ENCODE measurements around the gene AP3S2.

AP3S2 gene

GRCh38 chr15:89818287-89818686, 75.5 kb downstream of the AP3S2 start:
- DNase-seq (ENCODE audit: insufficient read length, low spot score), result no peak
- FAIRE-seq, result no peak

- no peak for DNase-seq (ENCODE audit: insufficient read length, low spot score)
- FAIRE-seq, result no peak
These were observed 76.0 kb downstream of the AP3S2 start for GRCh38 chr15:89817701-89818280.

DNA sequence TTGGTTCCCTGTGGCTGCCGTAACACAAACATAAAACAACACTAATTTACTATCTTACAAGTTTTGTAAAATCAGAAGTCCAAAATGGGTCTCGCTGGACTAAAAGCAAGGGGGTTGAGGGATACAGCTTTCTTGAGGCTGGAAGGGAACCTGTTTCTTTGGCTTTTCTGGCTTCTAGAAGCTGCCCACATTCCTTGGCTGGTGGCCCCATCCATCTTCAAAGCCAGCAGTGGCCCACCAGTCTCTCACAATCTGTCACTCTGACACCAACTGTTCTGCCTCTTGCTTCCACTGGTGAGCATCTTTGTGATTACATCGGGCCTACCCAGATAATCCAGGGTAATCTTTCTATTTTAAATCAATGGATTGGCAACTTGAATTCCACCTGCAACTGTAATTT, 78.0 kb downstream of the AP3S2 start:
- FAIRE-seq (no peak), DNase-seq (ENCODE audit: insufficient read length, low spot score) (no peak)

DNA sequence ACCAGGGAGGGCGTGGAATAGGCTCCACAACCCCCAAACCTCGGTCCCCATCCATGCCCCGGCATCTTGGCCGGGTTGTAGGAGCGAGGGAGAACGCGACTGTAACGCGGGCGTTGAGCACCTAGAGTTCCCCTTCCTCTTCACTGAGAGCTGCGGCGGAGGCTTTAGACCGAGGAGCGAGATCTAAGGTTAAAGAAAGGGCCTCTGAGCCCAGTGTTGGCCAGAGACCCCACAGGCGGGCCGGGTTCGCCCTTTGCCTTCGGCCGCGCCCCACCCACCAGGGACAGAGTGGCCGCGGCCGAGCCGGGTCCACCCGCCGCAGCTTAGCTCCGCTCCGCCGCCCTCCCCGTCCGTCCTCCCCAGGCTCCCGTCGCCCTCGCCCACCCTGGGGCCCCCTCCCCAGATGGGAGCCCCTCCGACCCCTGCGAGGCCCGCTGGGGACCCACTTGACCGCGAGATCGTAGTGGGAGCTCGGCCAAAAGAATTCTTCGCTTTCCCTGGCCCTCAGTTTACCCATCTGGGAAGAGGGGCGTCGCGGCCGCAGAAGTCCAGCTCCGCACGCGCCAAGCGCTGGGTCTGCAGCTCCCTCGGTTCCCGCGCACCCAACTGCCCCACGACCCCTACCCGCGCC, 79.6 kb downstream of the AP3S2 start:
- no peak for DNase-seq (ENCODE audit: insufficient read length, low spot score)
- no peak for FAIRE-seq

GRCh38 chr15:89813381-89814111, 80.2 kb downstream of the AP3S2 start:
- FAIRE-seq (no peak), DNase-seq (ENCODE audit: insufficient read length, low spot score) (no peak)

GRCh38 chr15:89812847-89813320, 80.9 kb downstream of the AP3S2 start:
- DNase-seq (ENCODE audit: insufficient read length, low spot score) (no peak), FAIRE-seq (no peak)

- no peak for FAIRE-seq
- no peak for DNase-seq (ENCODE audit: insufficient read length, low spot score)
These were observed 81.6 kb downstream of the AP3S2 start for GRCh38 chr15:89812011-89812846.

GRCh38 chr15:89810837-89811236, 83.0 kb downstream of the AP3S2 start:
- DNase-seq (ENCODE audit: insufficient read length, low spot score), result no peak
- no peak for FAIRE-seq

- FAIRE-seq, result no peak
- no peak for DNase-seq (ENCODE audit: insufficient read length, low spot score)
These were observed 84.0 kb downstream of the AP3S2 start for GRCh38 chr15:89809787-89810148.

GRCh38 chr15:89809093-89809786, 84.6 kb downstream of the AP3S2 start:
- DNase-seq (ENCODE audit: insufficient read length, low spot score) (no peak), FAIRE-seq (no peak)

GRCh38 chr15:89808160-89808870, 85.5 kb downstream of the AP3S2 start:
- FAIRE-seq, result no peak
- no peak for DNase-seq (ENCODE audit: insufficient read length, low spot score)

DNA sequence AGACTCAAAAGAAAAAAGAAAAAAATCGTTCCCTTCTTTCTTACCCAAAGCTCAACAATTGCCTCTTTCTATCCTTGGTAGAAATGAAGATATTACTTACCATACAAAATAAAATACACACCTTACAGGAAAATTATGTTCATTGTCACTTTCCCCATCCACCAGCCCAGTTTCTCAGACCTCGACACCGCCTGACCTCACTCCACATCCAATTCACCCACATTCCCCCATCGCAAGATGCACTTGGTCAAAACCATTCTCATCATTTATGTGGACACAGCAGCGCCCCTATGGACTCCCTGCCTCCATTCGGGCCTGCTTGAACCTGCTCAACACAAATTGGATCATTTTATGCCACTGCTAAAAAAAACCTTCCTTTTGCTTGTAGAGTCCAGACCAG, 86.1 kb downstream of the AP3S2 start:
- no peak for FAIRE-seq
- DNase-seq (ENCODE audit: insufficient read length, low spot score), result no peak

- no peak for DNase-seq (ENCODE audit: insufficient read length, low spot score)
- FAIRE-seq, result no peak
These were observed 86.9 kb downstream of the AP3S2 start for GRCh38 chr15:89806559-89807550.

- FAIRE-seq (no peak), DNase-seq (ENCODE audit: insufficient read length, low spot score) (no peak)
These were observed 87.6 kb downstream of the AP3S2 start for GRCh38 chr15:89806210-89806558.

DNA sequence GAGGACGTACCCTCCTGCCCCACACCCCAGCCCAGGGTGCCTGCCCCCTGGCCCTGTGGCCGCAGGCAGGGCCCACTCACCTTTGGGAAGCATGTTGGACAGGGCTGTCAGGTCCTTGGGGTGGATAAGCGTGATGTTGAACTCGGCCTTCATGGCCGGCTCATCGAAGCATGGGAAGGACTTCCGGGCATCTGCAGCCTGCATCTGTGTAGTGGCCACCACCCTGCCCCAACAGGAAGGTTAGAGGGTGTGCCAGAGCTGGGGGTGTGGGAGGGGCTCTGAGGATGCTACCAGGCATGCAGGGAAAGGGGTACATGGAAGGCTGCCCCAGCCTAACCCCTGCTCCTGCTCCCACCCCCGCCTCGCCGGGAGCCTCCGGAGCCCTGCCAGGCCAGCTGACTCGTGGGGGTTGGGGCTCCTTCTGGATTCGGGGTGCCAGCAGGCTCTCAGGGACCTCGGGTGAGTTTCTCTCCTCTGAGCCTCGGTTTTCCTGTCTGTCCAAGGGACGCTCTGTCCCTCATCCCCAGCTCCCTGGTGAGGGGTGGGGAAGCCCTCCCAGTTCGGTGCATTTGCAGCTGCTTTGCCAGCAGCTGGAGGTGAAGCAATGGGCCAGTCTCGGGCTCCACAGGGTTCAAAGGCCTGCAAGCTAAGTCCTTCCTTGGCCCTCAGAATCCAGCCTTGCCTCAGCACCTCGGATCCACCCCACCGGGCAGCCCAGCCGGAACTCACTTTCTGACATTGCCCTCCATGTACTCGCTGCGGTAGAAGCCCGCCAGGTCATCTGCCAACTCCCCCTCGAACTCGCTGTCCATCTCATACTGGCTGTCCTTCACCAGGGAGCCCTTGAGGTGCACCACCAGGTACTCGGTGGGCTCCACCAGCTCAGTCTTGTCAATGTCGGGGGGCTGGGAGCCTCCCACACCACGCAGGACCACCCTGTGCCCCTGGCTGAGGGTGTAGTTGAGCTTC, 88.3 kb downstream of the AP3S2 start:
- DNase-seq (ENCODE audit: insufficient read length, low spot score) (no peak), FAIRE-seq (no peak)

GRCh38 chr15:89803941-89804800, 89.6 kb downstream of the AP3S2 start:
- FAIRE-seq, result no peak
- DNase-seq (ENCODE audit: insufficient read length, low spot score), result no peak

Data from GM19239 (cell line).